Measurements from ENCODE around the gene CACNA1I.

- TF ChIP-seq EZH2 (IDR thresholded peaks at IDR 0.05) (no peak), POLR2AphosphoS5 (IDR thresholded peaks at IDR 0.05; ENCODE audit: borderline replicate concordance, low read depth, low read length) (no peak), FOXP2 (optimal IDR thresholded peaks at IDR 0.05; ENCODE audit: control extremely low read depth, extremely low read length, insufficient read depth) (no peak)
Measured at GRCh38 chr22:39712081-39712480, 141.5 kb downstream of the CACNA1I start.

All from SK-N-MC (cell line).